Activated T-cell treated with anti-CD3 and anti-CD28 coated beads, Interleukin-2, amount 50 U/mL, for 24 hours (primary cell): ENCODE data around the gene DPF3.

ENCODE experiments used
- DNase-seq: peaks from one replicate; pipeline ENCODE4 v3.0.0-alpha.2; 2020
- H3K27ac Mint-ChIP-seq: 2 replicates; pipeline ENCODE4 v1.8.0; 2020; ENCODE audit warnings: mild to moderate bottlenecking, mixed read lengths
- H3K27me3 Mint-ChIP-seq: 2 replicates; pipeline ENCODE4 v1.8.0; 2020; ENCODE audit warnings: mixed read lengths
- H3K36me3 Mint-ChIP-seq: 2 replicates; pipeline ENCODE4 v1.8.0; 2020; ENCODE audit warnings: low read depth, mixed read lengths
- H3K4me1 Mint-ChIP-seq: 2 replicates; pipeline ENCODE4 v1.8.0; 2020; ENCODE audit warnings: low read depth, mixed read lengths
- H3K4me3 Mint-ChIP-seq: 2 replicates; pipeline ENCODE4 v1.8.0; 2020; ENCODE audit warnings: mild to moderate bottlenecking, moderate library complexity, mixed read lengths
- H3K9me3 Mint-ChIP-seq: 2 replicates; pipeline ENCODE4 v1.8.0; 2020; ENCODE audit warnings: mixed read lengths

DPF3 gene

GRCh38 chr14:72740504-72740961 is 153.4 kb downstream of the DPF3 start:
- Mint-ChIP-seq H3K27me3 (no peaks in the 10 kb centered on the region), H3K36me3 (no peaks in the 10 kb centered on the region), H3K27ac (no peak overlapping the region), H3K4me1 (no peaks in the 10 kb centered on the region), H3K9me3 (no peaks in the 10 kb centered on the region), H3K4me3 (no peak overlapping the region)
- no peak for DNase-seq

DNA sequence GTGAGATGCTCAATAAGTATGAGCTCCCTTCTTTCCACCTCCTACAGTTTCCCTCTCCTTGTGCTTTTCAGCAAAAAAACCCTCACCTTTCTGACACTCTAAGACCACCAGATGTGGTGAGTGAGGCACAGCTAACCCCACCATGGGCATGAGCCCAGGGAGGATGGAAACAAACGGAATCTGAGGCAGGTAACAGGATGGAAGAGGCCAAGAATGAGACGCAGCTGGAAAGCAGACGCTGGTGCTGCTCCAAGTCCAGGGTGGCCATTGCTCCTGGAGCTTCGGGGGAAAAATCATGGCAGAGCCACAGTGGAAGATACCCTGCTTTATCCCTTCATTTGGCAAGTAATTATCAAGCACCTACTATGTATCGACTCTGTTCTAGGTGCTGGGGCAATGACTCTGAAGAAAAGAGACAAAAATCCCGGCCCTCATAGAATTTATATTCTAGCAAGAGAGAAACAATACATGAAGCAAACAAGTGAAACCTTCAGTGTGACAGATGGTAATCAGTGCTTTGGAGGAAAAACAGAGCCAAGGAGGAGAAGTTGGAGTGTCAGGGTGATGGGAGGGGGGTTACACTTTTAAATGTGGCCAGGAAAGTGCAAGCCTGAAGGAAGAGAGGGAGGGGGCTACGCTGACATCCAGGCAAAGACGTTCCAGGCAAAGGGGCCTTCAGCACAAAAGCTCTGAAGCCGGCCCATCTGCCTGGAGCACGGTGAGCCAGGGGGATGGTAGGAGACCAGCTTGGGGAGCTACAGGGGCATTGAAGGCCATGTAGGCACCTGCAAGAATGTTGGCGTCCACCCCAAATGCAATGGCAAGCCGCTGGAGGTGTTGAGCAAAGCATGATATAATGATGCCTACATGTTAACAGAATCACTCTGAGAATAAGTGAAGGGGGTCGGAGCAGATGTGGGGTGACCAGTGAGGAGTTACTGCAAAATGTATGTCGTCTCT is 154.2 kb downstream of the DPF3 start:
- Mint-ChIP-seq H3K36me3 (no peaks in the 10 kb centered on the region), H3K9me3 (no peaks in the 10 kb centered on the region), H3K4me1 (no peaks in the 10 kb centered on the region), H3K4me3 (no peak overlapping the region), H3K27ac (no peak overlapping the region), H3K27me3 (no peaks in the 10 kb centered on the region)
- no peak for DNase-seq

DNA sequence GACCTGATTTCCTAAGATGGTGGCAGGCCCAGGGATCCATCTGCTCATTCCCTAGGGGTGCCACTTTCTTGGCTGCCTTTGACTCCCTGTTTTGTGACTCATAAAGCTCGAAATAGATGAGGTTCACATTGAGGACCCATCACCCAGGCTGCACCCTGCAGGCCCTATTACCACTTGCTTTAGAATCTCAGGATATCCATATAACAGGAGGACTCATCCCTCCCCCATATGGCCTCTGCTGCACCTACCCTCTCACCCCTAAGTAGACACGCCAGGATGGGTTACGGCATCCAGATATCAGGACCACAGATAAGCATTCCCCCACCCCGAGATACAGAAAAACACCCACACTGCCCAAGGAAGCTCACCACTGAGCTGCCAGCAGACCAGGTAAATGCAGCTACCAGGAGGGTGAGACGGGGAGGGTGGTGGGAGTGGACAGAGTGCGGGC is 155.7 kb downstream of the DPF3 start:
- Mint-ChIP-seq H3K36me3 (no peaks in the 10 kb centered on the region), H3K4me1 (no peaks in the 10 kb centered on the region), H3K27ac (no peak overlapping the region), H3K9me3 (no peaks in the 10 kb centered on the region), H3K27me3 (no peaks in the 10 kb centered on the region), H3K4me3 (no peak overlapping the region)
- no peak for DNase-seq

DNA sequence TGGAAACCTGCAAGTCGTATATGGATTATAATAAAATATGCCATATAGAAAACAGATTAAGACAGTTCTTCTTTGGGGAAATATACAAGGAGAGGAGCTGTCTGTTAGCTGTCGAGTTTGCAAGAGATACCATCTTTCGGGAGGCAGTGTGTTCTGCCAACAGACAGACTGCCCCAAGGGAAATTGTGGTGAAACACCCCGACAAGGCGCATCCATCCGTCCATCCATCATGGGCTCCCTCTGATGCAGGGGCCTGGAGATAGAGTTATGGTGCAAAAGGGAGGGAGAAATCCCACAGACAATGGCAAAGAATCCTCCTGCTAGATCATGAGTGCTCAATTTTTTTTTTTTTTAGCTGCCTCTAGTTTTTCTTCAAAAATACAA is 156.3 kb downstream of the DPF3 start:
- no peak overlapping the region for H3K4me3 Mint-ChIP-seq
- H3K27me3 Mint-ChIP-seq = no peaks in the 10 kb centered on the region
- no peaks in the 10 kb centered on the region for H3K9me3 Mint-ChIP-seq
- DNase-seq = no peak
- no peaks in the 10 kb centered on the region for H3K4me1 Mint-ChIP-seq
- no peak overlapping the region for H3K27ac Mint-ChIP-seq
- no peaks in the 10 kb centered on the region for H3K36me3 Mint-ChIP-seq

GRCh38 chr14:72736786-72737559 is 156.9 kb downstream of the DPF3 start:
- H3K36me3 Mint-ChIP-seq = no peaks in the 10 kb centered on the region
- H3K4me3 Mint-ChIP-seq = no peak overlapping the region
- H3K27me3 Mint-ChIP-seq = no peaks in the 10 kb centered on the region
- no peaks in the 10 kb centered on the region for H3K4me1 Mint-ChIP-seq
- no peaks in the 10 kb centered on the region for H3K9me3 Mint-ChIP-seq
- no peak for DNase-seq
- no peak overlapping the region for H3K27ac Mint-ChIP-seq

DNA sequence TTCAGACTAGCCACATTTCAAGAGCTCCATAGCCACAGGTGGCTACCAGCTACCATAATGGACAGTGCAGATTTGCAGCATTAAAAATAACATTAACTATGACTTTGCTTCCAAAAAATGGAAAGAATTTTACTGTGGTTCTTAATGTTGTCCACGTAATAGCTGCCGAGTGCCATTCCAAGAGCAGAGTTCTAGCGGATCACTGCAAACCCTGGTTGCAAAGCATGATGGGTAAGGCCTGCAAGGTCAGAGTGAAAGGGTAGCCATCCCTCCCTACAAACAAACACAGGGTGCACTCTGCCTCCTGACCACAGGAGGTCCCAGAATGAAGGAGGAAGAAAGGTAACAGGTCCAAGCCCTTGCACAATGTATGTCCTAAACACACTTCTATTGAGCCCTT is 157.6 kb downstream of the DPF3 start:
- H3K4me1 Mint-ChIP-seq = no peaks in the 10 kb centered on the region
- no peak overlapping the region for H3K4me3 Mint-ChIP-seq
- no peak overlapping the region for H3K27ac Mint-ChIP-seq
- no peaks in the 10 kb centered on the region for H3K27me3 Mint-ChIP-seq
- DNase-seq = no peak
- no peaks in the 10 kb centered on the region for H3K36me3 Mint-ChIP-seq
- no peaks in the 10 kb centered on the region for H3K9me3 Mint-ChIP-seq

- no peaks in the 10 kb centered on the region for H3K9me3 Mint-ChIP-seq
- no peak for DNase-seq
- no peak overlapping the region for H3K4me3 Mint-ChIP-seq
- H3K4me1 Mint-ChIP-seq = no peaks in the 10 kb centered on the region
- H3K27me3 Mint-ChIP-seq = no peaks in the 10 kb centered on the region
- H3K27ac Mint-ChIP-seq = no peak overlapping the region
- H3K36me3 Mint-ChIP-seq = no peaks in the 10 kb centered on the region
These were observed 161.7 kb downstream of the DPF3 start for GRCh38 chr14:72732022-72732780.

GRCh38 chr14:72731252-72732020 is 162.5 kb downstream of the DPF3 start:
- H3K4me1 Mint-ChIP-seq = no peaks in the 10 kb centered on the region
- H3K36me3 Mint-ChIP-seq = no peaks in the 10 kb centered on the region
- H3K4me3 Mint-ChIP-seq = no peak overlapping the region
- DNase-seq = no peak
- H3K27ac Mint-ChIP-seq = no peak overlapping the region
- no peaks in the 10 kb centered on the region for H3K27me3 Mint-ChIP-seq
- H3K9me3 Mint-ChIP-seq = no peaks in the 10 kb centered on the region

- Mint-ChIP-seq H3K36me3 (no peaks in the 10 kb centered on the region), H3K4me1 (no peaks in the 10 kb centered on the region), H3K27me3 (no peaks in the 10 kb centered on the region), H3K4me3 (no peak overlapping the region), H3K27ac (no peak overlapping the region), H3K9me3 (no peaks in the 10 kb centered on the region)
- DNase-seq = no peak
These were observed 163.4 kb downstream of the DPF3 start for GRCh38 chr14:72730468-72730867.

DNA sequence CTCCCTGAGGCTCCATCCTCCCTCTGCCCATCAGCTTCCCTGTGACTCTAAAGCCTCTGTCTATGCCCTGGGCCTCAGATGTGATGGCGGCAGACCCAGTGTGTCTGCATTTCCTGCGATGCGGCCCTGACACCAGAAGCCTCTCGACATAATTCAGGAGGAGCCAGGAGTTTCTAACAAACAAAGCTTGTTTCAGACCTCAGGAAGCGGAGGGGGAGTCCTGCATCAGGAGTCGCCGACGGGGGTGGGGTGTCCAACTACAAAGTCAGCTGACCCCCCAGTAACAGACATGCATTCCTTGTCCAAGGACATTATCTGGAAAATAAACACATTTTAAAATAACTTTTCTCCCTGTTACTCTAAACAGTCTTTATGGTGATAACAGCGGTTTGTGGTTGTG is 167.5 kb downstream of the DPF3 start:
- Mint-ChIP-seq H3K36me3 (no peaks in the 10 kb centered on the region), H3K27me3 (no peaks in the 10 kb centered on the region), H3K4me3 (no peak overlapping the region), H3K4me1 (no peaks in the 10 kb centered on the region), H3K27ac (no peak overlapping the region), H3K9me3 (no peaks in the 10 kb centered on the region)
- DNase-seq = no peak

- no peak for DNase-seq
- no peaks in the 10 kb centered on the region for H3K36me3 Mint-ChIP-seq
- H3K9me3 Mint-ChIP-seq = no peaks in the 10 kb centered on the region
- H3K4me1 Mint-ChIP-seq = no peaks in the 10 kb centered on the region
- no peak overlapping the region for H3K27ac Mint-ChIP-seq
- no peaks in the 10 kb centered on the region for H3K27me3 Mint-ChIP-seq
- H3K4me3 Mint-ChIP-seq = no peak overlapping the region
These were observed 169.9 kb downstream of the DPF3 start for GRCh38 chr14:72723858-72724530.

- Mint-ChIP-seq H3K4me1 (peaks cover 1% of the 10 kb centered on the region), H3K27me3 (no peaks in the 10 kb centered on the region), H3K27ac (no peak overlapping the region), H3K4me3 (no peak overlapping the region), H3K36me3 (no peaks in the 10 kb centered on the region), H3K9me3 (no peaks in the 10 kb centered on the region)
- DNase-seq = no peak
These were observed 171.6 kb downstream of the DPF3 start for GRCh38 chr14:72722201-72722785.

DNA sequence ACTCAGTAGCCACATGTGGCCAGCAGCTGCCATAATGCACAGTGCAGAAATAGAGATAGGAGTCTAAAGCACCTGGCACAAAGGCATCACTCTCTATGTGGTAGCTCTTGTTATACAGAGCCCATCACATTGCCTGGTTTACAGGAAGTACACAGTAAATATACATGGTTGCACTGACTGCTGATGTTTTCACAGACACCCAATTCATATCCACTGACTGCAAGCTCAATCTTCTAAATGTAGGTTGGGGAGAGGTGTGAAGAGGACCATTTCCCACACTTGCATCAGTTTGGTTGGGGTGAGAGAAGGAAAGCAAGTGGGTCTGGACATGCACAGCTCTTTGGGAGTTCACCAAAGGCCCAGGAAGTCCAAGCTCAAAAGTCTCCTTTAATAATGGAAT is 172.8 kb downstream of the DPF3 start:
- Mint-ChIP-seq H3K27me3 (no peaks in the 10 kb centered on the region), H3K4me1 (peaks cover 13% of the 10 kb centered on the region), H3K4me3 (no peak overlapping the region), H3K27ac (no peak overlapping the region), H3K36me3 (no peaks in the 10 kb centered on the region), H3K9me3 (no peaks in the 10 kb centered on the region)
- no peak for DNase-seq
